Stimulated activated CD4-positive, alpha-beta T cell treated with anti-CD3 and anti-CD28 coated beads, Interleukin-1b, Interleukin-23, amount 100 ng/mL, for 48 hours (primary cell): ENCODE results near the gene ITGA11.

ENCODE experiments used
- DNase-seq: peaks from one replicate; pipeline ENCODE4 v3.0.0-alpha.2; 2020

ITGA11 gene

GRCh38 chr15:68348606-68349005 is 83.4 kb downstream of the ITGA11 start:
- DNase-seq: no peak

- peak; percentile 10 for DNase-seq
Measured at GRCh38 chr15:68348081-68348480, 83.9 kb downstream of the ITGA11 start.

DNA sequence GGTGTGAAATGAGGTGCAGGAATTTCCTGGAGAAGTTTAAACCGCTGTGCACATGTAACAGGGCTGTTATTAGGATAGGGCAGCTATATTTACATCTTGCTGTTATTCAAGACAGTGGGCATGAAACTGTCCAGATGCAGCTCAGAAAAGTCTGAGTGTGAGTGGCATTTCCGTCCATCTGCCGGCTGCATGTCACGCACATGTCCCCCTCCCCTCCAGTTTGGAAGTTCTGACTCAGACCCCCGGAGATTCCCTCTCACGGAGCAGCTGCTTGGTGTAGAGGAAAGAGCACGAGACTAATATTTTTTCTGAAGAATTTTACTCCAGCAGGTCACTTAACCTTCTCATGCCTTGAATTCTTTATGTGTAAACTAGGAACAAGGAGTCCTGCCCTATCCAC is 84.6 kb downstream of the ITGA11 start:
- DNase-seq: no peak

DNA sequence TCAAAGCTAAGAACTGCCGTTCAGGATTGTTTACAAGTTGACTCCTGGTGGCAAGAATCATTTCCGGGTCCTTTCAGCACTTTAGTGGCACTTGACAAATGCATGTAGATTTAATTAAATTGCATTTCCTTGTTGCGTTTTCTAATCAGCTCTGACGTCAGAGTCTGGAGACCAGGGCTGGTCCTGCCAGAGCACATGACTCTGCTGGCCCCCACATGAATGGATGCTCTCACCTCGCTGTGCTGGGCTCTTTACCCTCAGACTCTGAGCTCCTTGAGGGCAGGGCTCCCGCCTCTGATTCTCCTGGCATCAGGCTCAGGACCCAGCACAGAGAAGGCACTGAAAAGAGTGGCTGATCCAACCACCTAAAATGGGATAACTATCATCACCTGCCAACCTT is 85.0 kb downstream of the ITGA11 start:
- DNase-seq: no peak

- DNase-seq: no peak
Measured at GRCh38 chr15:68345481-68345880, 86.5 kb downstream of the ITGA11 start.

- no peak for DNase-seq
Measured at GRCh38 chr15:68344600-68344999, 87.4 kb downstream of the ITGA11 start.

DNA sequence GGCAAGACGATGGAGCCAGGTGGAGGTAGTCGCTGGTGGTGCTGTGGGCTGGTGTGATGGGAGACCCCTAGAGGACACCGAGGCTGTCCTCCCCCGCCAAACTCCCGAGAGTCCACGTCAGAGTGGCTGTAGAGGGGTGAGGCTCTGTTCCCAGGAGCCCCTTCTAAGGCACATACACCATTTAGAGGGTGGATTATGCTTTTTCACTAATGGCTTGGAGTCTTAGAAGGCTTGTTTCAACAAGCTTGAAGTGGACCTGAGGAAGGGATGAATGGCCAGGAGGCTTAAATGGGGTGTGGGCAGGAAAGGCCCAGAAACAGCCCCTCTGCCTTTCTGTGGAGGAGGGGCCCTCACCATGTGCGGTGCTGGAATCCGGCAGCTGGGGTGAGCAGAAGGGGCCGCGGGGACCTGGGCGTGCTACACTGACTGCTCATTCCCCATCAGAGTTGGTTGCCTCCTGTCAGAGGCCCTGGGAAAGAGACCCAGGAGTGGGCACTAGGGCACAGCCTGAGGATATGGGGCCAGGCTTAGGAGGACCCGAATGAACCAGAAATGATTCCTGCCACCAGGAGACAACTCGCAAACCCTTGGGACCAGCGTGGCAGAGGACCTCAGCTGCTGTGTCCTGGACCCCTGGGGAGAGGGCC is 88.3 kb downstream of the ITGA11 start:
- no peak for DNase-seq

DNA sequence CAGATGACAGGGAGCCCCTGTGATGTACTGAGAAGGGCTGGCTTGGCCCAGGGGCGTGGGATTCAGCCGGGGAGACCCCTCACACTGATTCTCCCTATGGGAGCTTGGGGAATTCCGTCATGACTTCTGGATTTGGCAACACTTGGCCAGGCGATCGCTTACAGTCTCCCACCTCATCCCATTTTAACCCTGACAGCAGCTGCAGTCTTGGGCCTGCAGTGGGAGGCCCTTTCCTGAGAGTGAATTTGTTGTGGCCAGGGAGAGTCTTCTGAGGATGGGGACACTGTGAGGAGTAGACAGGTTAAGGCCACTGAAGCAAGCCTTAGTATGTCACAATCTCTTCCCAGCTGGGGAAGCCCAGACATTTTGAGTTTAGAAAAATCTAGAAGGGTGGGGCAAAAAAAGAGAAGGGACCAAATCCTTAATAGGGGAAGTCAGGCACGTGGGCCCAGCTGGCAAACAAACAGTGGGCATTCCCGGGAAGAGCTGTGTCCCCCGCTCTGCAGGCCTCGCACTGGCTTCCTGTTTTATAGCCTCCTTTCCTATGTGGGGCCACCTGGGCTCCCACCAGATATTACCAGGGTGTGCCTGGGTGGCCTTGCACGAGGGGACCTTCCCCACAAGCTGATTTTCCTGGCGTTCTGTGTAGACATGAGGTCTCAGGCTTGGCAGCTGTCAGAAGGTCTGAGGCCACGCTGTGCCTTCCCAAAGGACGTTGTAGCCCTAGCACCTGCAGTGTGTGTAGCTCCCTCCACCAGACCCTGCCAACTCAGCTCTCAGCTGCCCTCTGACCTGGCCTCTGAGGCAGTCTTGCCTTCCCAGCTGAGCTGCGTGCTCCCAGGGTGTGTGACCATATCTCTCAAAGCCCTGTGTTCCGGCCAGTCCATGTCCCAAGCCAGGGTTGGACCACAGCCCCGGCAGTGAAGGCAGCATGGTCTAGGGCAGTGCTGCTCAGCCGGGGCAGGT is 89.9 kb downstream of the ITGA11 start:
- DNase-seq: no peak

GRCh38 chr15:68340726-68341671 is 91.0 kb downstream of the ITGA11 start:
- DNase-seq: no peak

DNA sequence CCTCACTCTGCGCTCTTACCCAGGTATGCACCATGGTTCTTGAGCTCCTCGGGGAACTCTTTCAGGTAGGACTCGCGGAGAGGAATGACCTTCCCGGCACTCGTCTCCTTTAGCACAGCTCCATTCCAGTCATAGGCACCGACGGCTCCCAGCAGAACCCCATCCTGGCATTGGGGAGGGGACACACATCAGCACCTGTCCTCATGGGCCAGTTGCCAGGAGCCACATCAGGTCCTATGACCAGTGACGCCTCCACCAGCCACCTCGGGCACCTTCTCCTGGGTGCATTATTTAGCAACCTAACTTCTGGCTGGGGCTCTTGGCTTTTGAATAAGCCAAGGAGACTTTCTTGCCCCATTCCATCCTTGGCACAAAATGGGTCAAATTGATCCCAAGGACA is 92.5 kb downstream of the ITGA11 start:
- DNase-seq: no peak

DNA sequence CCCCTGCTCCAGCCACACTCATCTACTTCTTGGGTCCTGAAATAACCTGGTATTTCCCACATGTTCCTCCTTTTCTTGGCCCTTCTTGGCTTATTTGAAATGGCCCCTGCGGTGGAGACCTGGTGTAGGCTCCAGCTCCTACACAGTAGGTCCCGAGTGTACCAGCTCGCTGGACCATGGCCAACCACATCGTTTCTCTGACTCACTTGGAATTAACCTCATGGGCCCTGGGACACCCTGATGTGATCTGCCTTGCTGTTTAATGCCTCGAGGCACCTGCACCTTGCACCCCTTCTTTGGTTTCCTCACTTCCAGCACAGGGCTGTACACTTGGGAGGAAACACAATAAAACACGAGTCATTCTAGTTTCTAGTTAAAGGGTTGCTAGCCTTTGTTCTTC is 94.1 kb downstream of the ITGA11 start:
- no peak for DNase-seq

- no peak for DNase-seq
Measured at GRCh38 chr15:68336516-68336915, 95.4 kb downstream of the ITGA11 start.

DNA sequence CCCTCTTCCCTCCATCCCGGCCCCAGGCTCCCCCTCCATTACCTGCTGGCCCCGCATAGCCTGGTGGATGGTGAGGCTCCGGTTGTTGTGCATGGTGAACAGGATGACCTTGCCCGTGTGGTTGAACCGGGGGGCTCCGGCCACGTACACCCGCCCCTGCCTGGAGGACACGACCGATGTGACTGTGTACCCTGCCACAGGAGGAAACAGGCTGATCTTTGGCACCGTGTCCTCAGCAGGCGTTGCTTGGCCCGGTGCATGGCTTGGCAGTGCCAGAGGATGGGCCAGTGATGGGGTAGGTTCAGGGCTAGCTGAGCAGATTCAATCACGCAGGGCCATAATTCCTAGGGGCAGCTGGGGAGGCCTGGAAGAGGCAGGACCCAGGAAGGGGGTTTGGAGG is 96.3 kb downstream of the ITGA11 start:
- DNase-seq: no peak

DNA sequence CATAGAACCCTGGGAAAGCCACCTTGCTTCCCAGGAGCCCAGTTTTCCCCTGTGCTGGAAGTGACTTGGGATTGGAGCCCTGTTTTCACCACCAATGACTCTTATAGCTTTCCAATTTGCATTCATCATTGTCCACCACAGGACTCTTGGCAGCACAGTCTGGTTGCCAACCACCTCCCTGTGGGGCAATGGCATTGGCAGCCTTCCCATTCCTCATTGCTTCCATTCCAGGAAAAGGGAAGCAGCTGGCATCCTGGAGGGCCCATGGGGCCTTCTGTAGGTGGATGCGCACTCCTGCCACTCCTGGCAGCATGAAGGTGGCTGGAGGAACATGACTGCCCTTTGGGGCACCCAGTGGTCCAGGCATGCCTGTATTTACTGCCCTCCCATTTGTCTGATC is 96.7 kb downstream of the ITGA11 start:
- DNase-seq: no peak

DNA sequence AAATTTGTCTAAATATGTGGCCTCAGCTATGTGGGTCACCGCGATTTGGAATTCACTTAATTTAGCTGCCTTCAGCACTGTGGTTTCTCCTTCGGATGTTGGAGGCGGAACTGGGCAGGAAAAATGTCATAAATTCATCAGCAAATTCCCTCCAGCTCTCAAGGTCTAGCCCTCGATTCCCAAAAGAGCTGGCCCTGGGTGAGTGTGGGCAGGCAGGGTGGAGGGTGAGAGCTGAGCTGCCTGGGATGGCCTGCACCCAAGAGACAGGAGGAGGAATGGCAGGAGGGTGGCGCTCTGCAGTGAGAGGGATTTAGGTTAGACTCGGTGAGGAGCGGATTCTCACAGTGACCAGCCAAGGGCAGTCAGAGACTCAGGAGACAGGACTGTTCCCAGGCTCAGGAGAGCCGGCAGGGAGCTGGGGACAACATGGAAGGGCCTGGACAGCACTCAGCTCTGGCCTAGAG is 97.3 kb downstream of the ITGA11 start:
- DNase-seq: no peak

GRCh38 chr15:68333775-68334470 is 98.0 kb downstream of the ITGA11 start:
- no peak for DNase-seq

- DNase-seq: no peak
Measured at GRCh38 chr15:68332266-68332665, 99.7 kb downstream of the ITGA11 start.

DNA sequence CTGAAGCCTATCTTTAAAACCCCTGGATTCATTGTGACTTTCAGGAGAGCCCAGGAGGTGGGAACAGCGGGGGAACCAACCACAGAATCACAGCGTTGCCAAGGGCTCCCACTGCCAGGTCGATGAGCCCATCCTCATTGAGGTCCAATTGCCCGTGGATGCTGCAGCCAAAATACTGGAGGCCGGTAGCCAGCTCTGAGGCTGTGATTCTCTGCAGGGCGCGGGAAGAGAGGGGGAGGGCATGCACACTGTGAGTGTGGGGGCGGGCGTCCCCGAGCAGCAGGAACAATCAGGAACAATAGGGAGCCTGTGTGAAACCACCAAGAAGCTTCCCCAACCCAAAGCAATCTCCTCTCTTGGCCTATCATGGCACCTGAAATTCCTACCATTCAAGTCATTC is 101.1 kb downstream of the ITGA11 start:
- DNase-seq: no peak

GRCh38 chr15:68330416-68330815 is 101.5 kb downstream of the ITGA11 start:
- DNase-seq: no peak

GRCh38 chr15:68328964-68329363 is 103.0 kb downstream of the ITGA11 start:
- DNase-seq: no peak

DNA sequence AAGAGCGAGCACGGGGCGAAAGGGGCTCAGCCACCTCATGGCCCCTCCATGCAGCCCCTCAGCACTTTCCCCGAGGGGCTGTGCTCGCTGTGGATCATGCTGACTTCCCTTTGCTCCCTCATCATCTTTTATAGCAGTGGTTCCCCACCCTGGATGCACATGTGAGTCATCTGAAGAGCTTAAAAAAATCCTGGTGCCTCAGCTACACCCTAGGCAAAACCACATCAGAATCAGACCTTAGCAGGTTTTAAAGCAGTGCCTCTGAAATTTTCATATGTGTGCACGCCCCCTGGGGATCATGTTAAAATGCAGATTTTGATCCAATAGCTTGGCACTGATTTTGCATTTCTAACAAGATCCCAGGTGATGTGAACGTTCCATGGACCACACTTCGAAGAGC is 103.5 kb downstream of the ITGA11 start:
- no peak for DNase-seq

DNA sequence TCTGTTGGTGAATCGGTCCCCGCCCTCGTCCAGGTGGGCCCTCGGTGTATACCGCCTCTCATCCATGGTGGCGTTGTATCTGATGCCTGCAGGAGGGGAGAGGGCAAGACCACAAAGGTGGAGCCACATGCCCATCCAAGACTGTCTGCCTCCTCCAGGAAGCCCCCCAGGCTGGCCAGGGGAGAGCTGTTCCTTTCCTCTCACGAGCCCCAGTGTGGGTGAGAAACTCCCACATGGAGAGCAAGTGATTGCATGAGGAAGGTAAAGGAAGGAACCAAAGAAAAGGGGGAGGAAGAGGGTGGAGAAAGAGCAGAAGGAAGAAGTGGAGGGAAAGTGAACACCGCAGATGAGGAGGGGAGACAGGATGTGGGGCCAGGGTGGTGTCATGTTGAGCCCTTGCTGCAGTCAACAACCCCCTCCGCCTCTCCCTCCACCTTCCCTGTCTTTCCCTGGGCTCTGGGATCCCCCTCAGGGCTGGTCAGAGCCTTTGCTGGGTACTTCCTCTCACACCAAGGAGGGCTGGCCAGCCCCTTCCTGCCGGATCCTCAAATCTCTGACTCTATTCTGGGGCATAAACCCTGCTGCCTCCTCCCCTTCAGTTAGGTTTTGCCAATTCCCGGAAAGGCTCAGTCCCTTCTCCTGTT is 105.1 kb downstream of the ITGA11 start:
- DNase-seq: no peak
